Measurements from ENCODE around the gene CYSTM1. TPM values are rescaled to one million over a fixed set of nuclear protein-coding genes. Genes with fewer than 3 reads are reported as not detected.

The CYSTM1 gene
- total RNA-seq, 4 donors from 2014 or later = 21.0 to 66.4 (median 37.0) TPM

GRCh38 chr5:140178482-140179116 lies 3.6 kb downstream of the CYSTM1 start:
- no peaks in the 10 kb centered on the region for H3K9me3 ChIP-seq
- 84% methylated on average over 6 of the region's 6 CpGs for WGBS
- no peak overlapping the region for H3K4me3 ChIP-seq
- no peaks in the 10 kb centered on the region for H3K27me3 ChIP-seq
- H3K36me3 ChIP-seq = no peaks in the 10 kb centered on the region
- H3K4me1 ChIP-seq = peaks cover 75% of the 10 kb centered on the region
- no peak for DNase-seq (ENCODE audit: low spot score in 2 of 2)
- TF ChIP-seq POLR2A (IDR thresholded peaks at IDR 0.05) = no peak
- no peak for TF ChIP-seq EP300 (IDR thresholded peaks at IDR 0.05)
- no peak for TF ChIP-seq CTCF (IDR thresholded peaks at IDR 0.05)
- TF ChIP-seq POLR2AphosphoS5 (IDR thresholded peaks at IDR 0.05) = no peak
- no peak overlapping the region for H3K27ac ChIP-seq

GRCh38 chr5:140181002-140181483 lies 6.1 kb downstream of the CYSTM1 start:
- H3K27ac ChIP-seq = peak overlapping the region; percentile 35
- no peaks in the 10 kb centered on the region for H3K27me3 ChIP-seq
- TF ChIP-seq EP300 (IDR thresholded peaks at IDR 0.05) (no peak), POLR2AphosphoS5 (IDR thresholded peaks at IDR 0.05) (no peak), POLR2A (IDR thresholded peaks at IDR 0.05) (no peak), CTCF (IDR thresholded peaks at IDR 0.05) (no peak)
- no peaks in the 10 kb centered on the region for H3K36me3 ChIP-seq
- WGBS = 63% methylated on average over 5 of the region's 5 CpGs
- no peak for DNase-seq (ENCODE audit: low spot score in 2 of 2)
- no peak overlapping the region for H3K4me3 ChIP-seq
- peaks cover 63% of the 10 kb centered on the region for H3K4me1 ChIP-seq
- no peaks in the 10 kb centered on the region for H3K9me3 ChIP-seq

- WGBS = 94% methylated on average over 3 of the region's 3 CpGs
- no peaks in the 10 kb centered on the region for H3K36me3 ChIP-seq
- peaks cover 58% of the 10 kb centered on the region for H3K4me1 ChIP-seq
- no peaks in the 10 kb centered on the region for H3K27me3 ChIP-seq
- H3K9me3 ChIP-seq = no peaks in the 10 kb centered on the region
- H3K4me3 ChIP-seq = no peak overlapping the region
- no peak for TF ChIP-seq EP300 (IDR thresholded peaks at IDR 0.05)
- no peak for TF ChIP-seq POLR2A (IDR thresholded peaks at IDR 0.05)
- no peak for TF ChIP-seq CTCF (IDR thresholded peaks at IDR 0.05)
- no peak for TF ChIP-seq POLR2AphosphoS5 (IDR thresholded peaks at IDR 0.05)
- no peak overlapping the region for H3K27ac ChIP-seq
- no peak for DNase-seq (ENCODE audit: low spot score in 2 of 2)
Observed at GRCh38 chr5:140181525-140181924, 6.5 kb downstream of the CYSTM1 start.

GRCh38 chr5:140182075-140182711 lies 7.2 kb downstream of the CYSTM1 start:
- H3K27me3 ChIP-seq = no peaks in the 10 kb centered on the region
- H3K27ac ChIP-seq = peak overlapping the region; percentile 59
- H3K4me1 ChIP-seq = peaks cover 54% of the 10 kb centered on the region
- H3K4me3 ChIP-seq = no peak overlapping the region
- 51% methylated on average over 2 of the region's 2 CpGs for WGBS
- no peaks in the 10 kb centered on the region for H3K9me3 ChIP-seq
- TF ChIP-seq EP300 (IDR thresholded peaks at IDR 0.05) (no peak), POLR2A (IDR thresholded peaks at IDR 0.05) (no peak), POLR2AphosphoS5 (IDR thresholded peaks at IDR 0.05) (no peak), CTCF (IDR thresholded peaks at IDR 0.05) (no peak)
- H3K36me3 ChIP-seq = no peaks in the 10 kb centered on the region
- no peak for DNase-seq (ENCODE audit: low spot score in 2 of 2)

- Histone ChIP-seq H3K27me3 (no peaks in the 10 kb centered on the region), H3K4me1 (peaks cover 47% of the 10 kb centered on the region), H3K36me3 (no peaks in the 10 kb centered on the region), H3K9me3 (no peaks in the 10 kb centered on the region), H3K4me3 (no peak overlapping the region), H3K27ac (peak overlapping the region; percentile 59)
- TF ChIP-seq POLR2A (IDR thresholded peaks at IDR 0.05) = no peak
- no peak for TF ChIP-seq EP300 (IDR thresholded peaks at IDR 0.05)
- TF ChIP-seq CTCF (IDR thresholded peaks at IDR 0.05) = no peak
- no peak for TF ChIP-seq POLR2AphosphoS5 (IDR thresholded peaks at IDR 0.05)
- no peak for DNase-seq (ENCODE audit: low spot score in 2 of 2)
- 62% methylated on average over 5 of the region's 5 CpGs for WGBS
Observed at GRCh38 chr5:140182803-140183367, 7.9 kb downstream of the CYSTM1 start.

Measured in suprapubic skin (tissue), 4 donors.